Measurements from ENCODE around the gene SLC38A2. TPM values are rescaled to one million over a fixed set of nuclear protein-coding genes. Genes with fewer than 3 reads are reported as not detected.

Gene SLC38A2
- total RNA-seq, 4 donors from 2014 or later, result 104 to 300 (median 229) TPM

GRCh38 chr12:46359667-46360280 lies 12.8 kb downstream of the SLC38A2 start:
- intact Hi-C loops (cut with DNase I; ENCODE audit: low total_unique reads), result no loop called here
- peaks cover 4 to 43% (median 12%) of the 10 kb centered on the region in 4 donors for H3K4me1 ChIP-seq

GRCh38 chr12:46358791-46359666 lies 13.5 kb downstream of the SLC38A2 start:
- H3K4me1 ChIP-seq, result peaks cover 0 to 36% (median 6%) of the 10 kb centered on the region in 4 donors
- intact Hi-C loops (cut with DNase I; ENCODE audit: low total_unique reads) (no loop called here), in situ Hi-C loops (cut with MboI; ENCODE audit: low pct_ligation_motif_present in 1 of 4, low pct_unique_long_range_greater_than_20kb in 1 of 4, low sequenced_read_pairs in 3 of 4) (loop anchor here in 3 of 4 donors (10.0 to 25.0 kb wide), 3 partner anchors 303 to 578 kb away; no protein-coding TSS in a partner anchor)
- no peaks in the 10 kb centered on the region for H3K27me3 ChIP-seq
- TF ChIP-seq POLR2A (IDR thresholded peaks at IDR 0.05) (no peak), EP300 (IDR thresholded peaks at IDR 0.05; ENCODE audit: low read depth) (no peak), POLR2AphosphoS5 (IDR thresholded peaks at IDR 0.05) (peak in 1 of 3 donors; percentile 39)
- TF ChIP-seq, protein P1, sequence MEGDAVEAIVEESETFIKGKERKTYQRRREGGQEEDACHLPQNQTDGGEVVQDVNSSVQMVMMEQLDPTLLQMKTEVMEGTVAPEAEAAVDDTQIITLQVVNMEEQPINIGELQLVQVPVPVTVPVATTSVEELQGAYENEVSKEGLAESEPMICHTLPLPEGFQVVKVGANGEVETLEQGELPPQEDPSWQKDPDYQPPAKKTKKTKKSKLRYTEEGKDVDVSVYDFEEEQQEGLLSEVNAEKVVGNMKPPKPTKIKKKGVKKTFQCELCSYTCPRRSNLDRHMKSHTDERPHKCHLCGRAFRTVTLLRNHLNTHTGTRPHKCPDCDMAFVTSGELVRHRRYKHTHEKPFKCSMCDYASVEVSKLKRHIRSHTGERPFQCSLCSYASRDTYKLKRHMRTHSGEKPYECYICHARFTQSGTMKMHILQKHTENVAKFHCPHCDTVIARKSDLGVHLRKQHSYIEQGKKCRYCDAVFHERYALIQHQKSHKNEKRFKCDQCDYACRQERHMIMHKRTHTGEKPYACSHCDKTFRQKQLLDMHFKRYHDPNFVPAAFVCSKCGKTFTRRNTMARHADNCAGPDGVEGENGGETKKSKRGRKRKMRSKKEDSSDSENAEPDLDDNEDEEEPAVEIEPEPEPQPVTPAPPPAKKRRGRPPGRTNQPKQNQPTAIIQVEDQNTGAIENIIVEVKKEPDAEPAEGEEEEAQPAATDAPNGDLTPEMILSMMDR (IDR thresholded peaks at IDR 0.05), result no peak
- no peaks in the 10 kb centered on the region for H3K9me3 ChIP-seq
- 90 to 92% methylated on average over 7 of the region's 7 CpGs for WGBS, 2 donors (ENCODE audit: low coverage in 1 of 2)
- peaks cover 0 to 58% (median 27%) of the 10 kb centered on the region in 4 donors for H3K36me3 ChIP-seq
- no peak for DNase-seq
- H3K4me3 ChIP-seq, result no peak overlapping the region
- H3K27ac ChIP-seq, result no peak overlapping the region

More at GRCh38 chr12:46359667-46360280, 12.8 kb downstream of the SLC38A2 start:
- Histone ChIP-seq H3K27ac (no peak overlapping the region), H3K27me3 (no peaks in the 10 kb centered on the region), H3K9me3 (no peaks in the 10 kb centered on the region), H3K36me3 (peaks cover 0 to 65% (median 31%) of the 10 kb centered on the region in 4 donors), H3K4me3 (no peak overlapping the region)
- in situ Hi-C loops (cut with MboI; ENCODE audit: low pct_ligation_motif_present in 1 of 4, low pct_unique_long_range_greater_than_20kb in 1 of 4, low sequenced_read_pairs in 3 of 4), result loop anchor here (10.0 to 25.0 kb wide), 3 partner anchors 303 to 578 kb away; no protein-coding TSS in a partner anchor
- DNase-seq, result no peak
- TF ChIP-seq POLR2AphosphoS5 (IDR thresholded peaks at IDR 0.05), result no peak
- TF ChIP-seq EP300 (IDR thresholded peaks at IDR 0.05; ENCODE audit: low read depth), result no peak
- TF ChIP-seq POLR2A (IDR thresholded peaks at IDR 0.05), result peak; percentile 20
- 88 to 89% methylated on average over 3 to 4 of the region's 4 CpGs for WGBS, 2 donors (ENCODE audit: low coverage in 1 of 2)

DNA sequence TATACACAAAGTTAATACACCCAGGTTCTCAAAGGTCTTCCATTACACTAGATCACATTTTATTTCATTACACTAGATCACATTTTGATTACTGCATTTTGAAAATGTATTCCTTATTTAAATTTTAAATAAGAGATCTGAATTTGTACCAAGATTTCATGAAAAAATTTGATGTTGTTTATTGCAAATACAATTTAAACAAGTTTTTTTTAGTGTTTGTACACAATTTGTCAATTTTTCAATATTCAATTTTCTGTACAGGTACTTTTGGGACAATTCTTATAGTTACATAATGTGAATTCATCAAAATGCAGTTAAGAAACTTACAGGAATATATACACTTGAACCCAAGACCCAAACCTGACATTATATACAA lies 14.3 kb downstream of the SLC38A2 start:
- H3K4me1 ChIP-seq, result peaks cover 0 to 29% (median 3%) of the 10 kb centered on the region in 4 donors
- H3K4me3 ChIP-seq, result no peak overlapping the region
- in situ Hi-C loops (cut with MboI; ENCODE audit: low pct_ligation_motif_present in 1 of 4, low pct_unique_long_range_greater_than_20kb in 1 of 4, low sequenced_read_pairs in 3 of 4) (loop anchor here in 3 of 4 donors (10.0 to 25.0 kb wide), 3 partner anchors 304 to 579 kb away; no protein-coding TSS in a partner anchor), intact Hi-C loops (cut with DNase I; ENCODE audit: low total_unique reads) (no loop called here)
- DNase-seq, result no peak
- H3K36me3 ChIP-seq, result peaks cover 0 to 51% (median 23%) of the 10 kb centered on the region in 4 donors
- H3K9me3 ChIP-seq, result no peaks in the 10 kb centered on the region
- H3K27ac ChIP-seq, result no peak overlapping the region
- TF ChIP-seq POLR2A (IDR thresholded peaks at IDR 0.05) (no peak), POLR2AphosphoS5 (IDR thresholded peaks at IDR 0.05) (no peak), EP300 (IDR thresholded peaks at IDR 0.05; ENCODE audit: low read depth) (no peak)
- TF ChIP-seq, protein P1 (IDR thresholded peaks at IDR 0.05), result no peak
- H3K27me3 ChIP-seq, result no peaks in the 10 kb centered on the region

GRCh38 chr12:46357438-46358324 lies 14.9 kb downstream of the SLC38A2 start:
- peaks cover 0 to 22% (median 2%) of the 10 kb centered on the region in 4 donors for H3K4me1 ChIP-seq
- intact Hi-C loops (cut with DNase I; ENCODE audit: low total_unique reads) (no loop called here), in situ Hi-C loops (cut with MboI; ENCODE audit: low pct_ligation_motif_present in 1 of 4, low pct_unique_long_range_greater_than_20kb in 1 of 4, low sequenced_read_pairs in 3 of 4) (loop anchor here in 3 of 4 donors (10.0 to 25.0 kb wide), 3 partner anchors 305 to 580 kb away; no protein-coding TSS in a partner anchor)
- DNase-seq, result no peak
- TF ChIP-seq POLR2A (IDR thresholded peaks at IDR 0.05) (no peak), POLR2AphosphoS5 (IDR thresholded peaks at IDR 0.05) (peak in 2 of 3 donors; percentile 7 to 43)
- 46 to 51% methylated on average over 5 to 6 of the region's 6 CpGs for WGBS, 2 donors (ENCODE audit: low coverage in 1 of 2)
- H3K36me3 ChIP-seq, result peaks cover 0 to 44% (median 20%) of the 10 kb centered on the region in 4 donors
- no peaks in the 10 kb centered on the region for H3K27me3 ChIP-seq
- no peak overlapping the region for H3K4me3 ChIP-seq
- no peaks in the 10 kb centered on the region for H3K9me3 ChIP-seq
- H3K27ac ChIP-seq, result no peak overlapping the region

Data from transverse colon (tissue), 4 donors.